DOHH2 (cell line): ENCODE data around the gene TTC23.

ENCODE experiments used
- H3F3A ChIP-seq: fragments of 200-600 bp; sonication (generic), shearing (Covaris generic); 2 replicates; pipeline ENCODE4 v1.6.0; 2016; ENCODE audit warnings: antibody characterized with exemption, mild to moderate bottlenecking; ENCODE audit not compliant: control insufficient read depth, insufficient read depth
- H3K27ac ChIP-seq: fragments of 200-600 bp; sonication (generic); 2 replicates; pipeline ENCODE4 v1.5.1; 2014; ENCODE audit warnings: low read depth, mild to moderate bottlenecking, low read length, moderate library complexity
- H3K27me3 ChIP-seq: fragments of 200-600 bp; sonication (generic); 2 replicates; pipeline ENCODE4 v1.6.1; 2014; ENCODE audit warnings: mild to moderate bottlenecking, low read length, mixed read lengths; ENCODE audit not compliant: control insufficient read depth
- H3K36me3 ChIP-seq: fragments of 200-600 bp; sonication (generic); 2 replicates; pipeline ENCODE4 v1.6.1; 2014; ENCODE audit warnings: mild to moderate bottlenecking, low read length, moderate library complexity, mixed read lengths; ENCODE audit not compliant: control insufficient read depth
- H3K4me1 ChIP-seq: fragments of 200-600 bp; sonication (generic); 2 replicates; pipeline ENCODE4 v1.6.1; 2014; ENCODE audit warnings: mild to moderate bottlenecking, low read length, mixed read lengths; ENCODE audit not compliant: control insufficient read depth
- H3K4me2 ChIP-seq: fragments of 200-600 bp; sonication (generic); 2 replicates; pipeline ENCODE4 v1.6.0; 2014; ENCODE audit warnings: mild to moderate bottlenecking, low read length, moderate library complexity
- H3K4me3 ChIP-seq: fragments of 200-600 bp; sonication (generic); 2 replicates; pipeline ENCODE4 v1.5.1; 2014; ENCODE audit warnings: mild to moderate bottlenecking, low read length, mixed read lengths
- H3K79me2 ChIP-seq: fragments of 200-600 bp; sonication (generic); 2 replicates; pipeline ENCODE4 v1.6.1; 2014; ENCODE audit warnings: mild to moderate bottlenecking, low read length, mixed read lengths; ENCODE audit not compliant: control insufficient read depth
- H3K9me2 ChIP-seq: fragments of 200-600 bp; sonication (generic); replicated peaks from 2 replicates; pipeline ENCODE4 v1.6.1; 2014; ENCODE audit warnings: mild to moderate bottlenecking, low read length, mixed read lengths; ENCODE audit not compliant: control insufficient read depth
- H3K9me3 ChIP-seq: fragments of 200-600 bp; sonication (generic); 2 replicates; pipeline ENCODE4 v1.6.1; 2014; ENCODE audit warnings: antibody characterized with exemption, low read length, mixed read lengths; ENCODE audit not compliant: control insufficient read depth, insufficient read depth
- H4K20me1 ChIP-seq: fragments of 200-600 bp; sonication (generic); 2 replicates; pipeline ENCODE4 v1.6.0; 2014; ENCODE audit warnings: low read depth, mild to moderate bottlenecking, antibody characterized with exemption, low read length, moderate library complexity; ENCODE audit not compliant: control insufficient read depth, insufficient read depth
- CTCF ChIP-seq: fragments of 200-600 bp; sonication (generic); IDR thresholded peaks from one replicate; pipeline ENCODE4 v1.5.1; 2014; ENCODE audit warnings: antibody characterized with exemption, mild to moderate bottlenecking, low read depth, low read length; ENCODE audit not compliant: poor library complexity, severe bottlenecking
- EZH2phosphoT487 ChIP-seq: fragments of 200-600 bp; sonication (generic); IDR thresholded peaks from 2 replicates; pipeline ENCODE4 v1.6.1; 2017; ENCODE audit warnings: borderline replicate concordance, mild to moderate bottlenecking, antibody characterized with exemption, low read length, moderate library complexity, mixed read lengths

The TTC23 gene

GRCh38 chr15:99128411-99128810, 121.0 kb downstream of the TTC23 start:
- no peaks in the 10 kb centered on the region; the same call in 1 of the 2 replicates for H3K27me3 ChIP-seq
- no peaks in the 10 kb centered on the region for H4K20me1 ChIP-seq
- no peaks in the 10 kb centered on the region for H3K4me1 ChIP-seq
- TF ChIP-seq EZH2phosphoT487 = no peak
- TF ChIP-seq CTCF = no peak
- no peaks in the 10 kb centered on the region for H3K9me3 ChIP-seq
- H3K4me2 ChIP-seq = no peak overlapping the region
- H3K36me3 ChIP-seq = no peaks in the 10 kb centered on the region
- no peak overlapping the region for H3K27ac ChIP-seq
- no peaks in the 10 kb centered on the region for H3K79me2 ChIP-seq
- H3K9me2 ChIP-seq = no peaks in the 10 kb centered on the region
- H3K4me3 ChIP-seq = no peak overlapping the region
- no peaks in the 10 kb centered on the region for H3F3A ChIP-seq

GRCh38 chr15:99127773-99128172, 121.6 kb downstream of the TTC23 start:
- no peaks in the 10 kb centered on the region for H3K9me2 ChIP-seq
- H3K36me3 ChIP-seq = no peaks in the 10 kb centered on the region
- H3K27me3 ChIP-seq = no peaks in the 10 kb centered on the region; the same call in 1 of the 2 replicates
- no peak overlapping the region for H3K4me3 ChIP-seq
- no peak overlapping the region for H3K27ac ChIP-seq
- no peaks in the 10 kb centered on the region for H3F3A ChIP-seq
- TF ChIP-seq EZH2phosphoT487 = no peak
- TF ChIP-seq CTCF = no peak
- no peaks in the 10 kb centered on the region for H3K79me2 ChIP-seq
- no peaks in the 10 kb centered on the region for H3K4me1 ChIP-seq
- no peaks in the 10 kb centered on the region for H3K9me3 ChIP-seq
- H3K4me2 ChIP-seq = no peak overlapping the region
- H4K20me1 ChIP-seq = no peaks in the 10 kb centered on the region

- no peaks in the 10 kb centered on the region for H3K79me2 ChIP-seq
- no peak for TF ChIP-seq EZH2phosphoT487
- no peak for TF ChIP-seq CTCF
- no peaks in the 10 kb centered on the region; the same call in 1 of the 2 replicates for H3K27me3 ChIP-seq
- no peak overlapping the region for H3K4me3 ChIP-seq
- no peaks in the 10 kb centered on the region for H4K20me1 ChIP-seq
- no peaks in the 10 kb centered on the region for H3K9me2 ChIP-seq
- no peaks in the 10 kb centered on the region for H3K36me3 ChIP-seq
- no peaks in the 10 kb centered on the region for H3K9me3 ChIP-seq
- H3K27ac ChIP-seq = no peak overlapping the region
- no peaks in the 10 kb centered on the region for H3K4me1 ChIP-seq
- H3K4me2 ChIP-seq = no peak overlapping the region
- H3F3A ChIP-seq = no peaks in the 10 kb centered on the region
These were observed 122.5 kb downstream of the TTC23 start for GRCh38 chr15:99126930-99127329.
